Suprapubic skin (tissue), 4 donors: ENCODE results near the gene SLC44A1. TPM values are rescaled to one million over a fixed set of nuclear protein-coding genes. Genes with fewer than 3 reads are reported as not detected.

ENCODE experiments used
- DNase-seq, 2 donors: peaks; one replicate each; pipeline ENCODE4 v3.0.0-alpha.2; 2019; ENCODE audit warnings: low spot score in 2 of 2
- H3K27ac ChIP-seq: fragments of 200-600 bp; sonication (generic); one replicate; pipeline ENCODE4 v1.5.1; 2019
- H3K27me3 ChIP-seq: fragments of 200-600 bp; sonication (generic); one replicate; pipeline ENCODE4 v1.5.1; 2019
- H3K36me3 ChIP-seq: fragments of 200-600 bp; sonication (generic); one replicate; pipeline ENCODE4 v1.5.1; 2019
- H3K4me1 ChIP-seq: fragments of 200-600 bp; sonication (generic); one replicate; pipeline ENCODE4 v1.5.1; 2019
- H3K4me3 ChIP-seq: fragments of 200-600 bp; sonication (generic); one replicate; pipeline ENCODE4 v1.5.1; 2019; ENCODE audit warnings: mild to moderate bottlenecking
- H3K9me3 ChIP-seq: fragments of 200-600 bp; sonication (generic); one replicate; pipeline ENCODE4 v1.5.1; 2019
- EP300 ChIP-seq: sonication (generic); formaldehyde crosslinking; IDR thresholded peaks from one replicate; pipeline ENCODE4 v1.6.1; 2017; ENCODE audit warnings: antibody characterized with exemption
- POLR2A ChIP-seq, 2 donors: fragments of 450-650 bp; IDR thresholded peaks; one replicate each; pipeline ENCODE4 v1.6.1; 2017; ENCODE audit warnings: antibody characterized with exemption in 2 of 2, mild to moderate bottlenecking in 2 of 2, moderate library complexity in 2 of 2
- POLR2AphosphoS5 ChIP-seq, 3 donors: sonication (generic); formaldehyde crosslinking; IDR thresholded peaks; one replicate each; pipeline ENCODE4 v1.6.1; 2017; ENCODE audit warnings: antibody characterized with exemption in 3 of 3
- WGBS: methylation state at CpG from one replicate; pipeline ENCODE4 v1.1.5; 2018; 5-methylcytosine and 5-hydroxymethylcytosine counted together
- total RNA-seq, 4 donors: library from RNA; depleted of rRNA; stranded (reverse); fragments of >200 nt; gene quantifications; one replicate each; pipeline ENCODE4 v1.1.0, GENCODE V29; 2016
- TF ChIP-seq, protein P1 (sequence below), 2 donors: fragments of 200-600 bp in 1 of 2; fragments of 450-650 bp in 1 of 2; sonication (generic) in 1 of 2; IDR thresholded peaks; one replicate each; pipeline ENCODE4 v1.5.1; 2016 to 2019; ENCODE audit warnings: antibody characterized with exemption in 2 of 2, mild to moderate bottlenecking in 1 of 2, moderate library complexity in 1 of 2

The SLC44A1 gene
- total RNA-seq, 4 donors from 2014 or later, result 36.2 to 79.0 (median 57.2) TPM

DNA sequence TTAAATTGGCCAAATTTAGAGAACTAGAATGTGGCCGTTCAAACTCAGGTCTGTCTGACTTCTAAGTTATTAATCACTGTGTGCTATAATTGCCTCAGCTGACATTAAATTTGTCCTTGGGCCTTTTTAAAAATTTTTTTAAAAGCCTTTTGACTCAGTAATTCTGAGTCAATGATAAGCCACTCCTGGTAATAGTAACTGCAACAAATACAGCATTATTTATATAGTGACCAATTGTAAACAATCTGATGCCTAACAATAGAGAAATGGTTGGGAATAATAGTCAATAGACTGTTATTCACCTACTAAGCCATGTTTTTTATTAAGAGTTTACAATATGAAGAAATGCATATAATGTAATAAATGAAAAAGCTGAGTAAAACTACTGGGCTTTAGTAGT, 132.4 kb downstream of the SLC44A1 start:
- no peaks in the 10 kb centered on the region for H3K9me3 ChIP-seq
- no peaks in the 10 kb centered on the region for H3K27me3 ChIP-seq
- TF ChIP-seq EP300 (no peak), POLR2A (IDR thresholded peaks at IDR 0.05) (no peak), POLR2AphosphoS5 (IDR thresholded peaks at IDR 0.05) (no peak)
- TF ChIP-seq, protein P1, sequence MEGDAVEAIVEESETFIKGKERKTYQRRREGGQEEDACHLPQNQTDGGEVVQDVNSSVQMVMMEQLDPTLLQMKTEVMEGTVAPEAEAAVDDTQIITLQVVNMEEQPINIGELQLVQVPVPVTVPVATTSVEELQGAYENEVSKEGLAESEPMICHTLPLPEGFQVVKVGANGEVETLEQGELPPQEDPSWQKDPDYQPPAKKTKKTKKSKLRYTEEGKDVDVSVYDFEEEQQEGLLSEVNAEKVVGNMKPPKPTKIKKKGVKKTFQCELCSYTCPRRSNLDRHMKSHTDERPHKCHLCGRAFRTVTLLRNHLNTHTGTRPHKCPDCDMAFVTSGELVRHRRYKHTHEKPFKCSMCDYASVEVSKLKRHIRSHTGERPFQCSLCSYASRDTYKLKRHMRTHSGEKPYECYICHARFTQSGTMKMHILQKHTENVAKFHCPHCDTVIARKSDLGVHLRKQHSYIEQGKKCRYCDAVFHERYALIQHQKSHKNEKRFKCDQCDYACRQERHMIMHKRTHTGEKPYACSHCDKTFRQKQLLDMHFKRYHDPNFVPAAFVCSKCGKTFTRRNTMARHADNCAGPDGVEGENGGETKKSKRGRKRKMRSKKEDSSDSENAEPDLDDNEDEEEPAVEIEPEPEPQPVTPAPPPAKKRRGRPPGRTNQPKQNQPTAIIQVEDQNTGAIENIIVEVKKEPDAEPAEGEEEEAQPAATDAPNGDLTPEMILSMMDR (IDR thresholded peaks at IDR 0.05), result no peak
- 77% methylated on average over 1 of the region's 1 CpG for WGBS
- H3K4me3 ChIP-seq, result no peak overlapping the region
- peaks cover 17% of the 10 kb centered on the region for H3K36me3 ChIP-seq
- no peak overlapping the region for H3K27ac ChIP-seq
- no peak for DNase-seq
- H3K4me1 ChIP-seq, result no peaks in the 10 kb centered on the region

DNA sequence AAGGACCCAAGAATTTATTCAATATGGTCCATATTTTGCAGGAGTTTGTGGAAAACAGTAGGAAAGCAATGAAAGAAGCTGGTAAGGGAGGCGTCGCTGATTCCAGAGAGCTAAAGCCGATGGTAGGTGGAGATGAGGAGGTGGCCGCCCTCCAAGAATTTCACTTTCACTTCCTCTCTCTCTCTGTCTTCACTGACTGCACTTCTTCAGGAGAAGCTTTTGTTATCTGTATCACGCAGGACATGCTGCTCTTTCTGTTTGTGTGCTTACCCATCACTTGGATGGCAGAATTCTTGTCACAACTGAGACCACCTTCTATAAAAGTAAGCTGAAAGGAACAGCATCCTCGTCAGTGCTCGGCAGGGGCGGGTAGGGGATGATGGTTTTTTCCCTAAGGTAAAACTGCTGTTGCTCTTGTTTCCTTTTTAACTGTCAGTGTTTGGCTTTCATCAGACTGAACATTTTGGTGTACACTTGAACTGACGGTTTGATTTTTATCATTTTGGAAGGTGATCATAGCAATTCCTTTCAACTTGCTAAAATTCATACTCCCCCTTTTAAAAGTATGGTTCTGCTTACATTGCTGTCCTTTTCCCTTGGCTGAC, 141.0 kb downstream of the SLC44A1 start:
- no peaks in the 10 kb centered on the region for H3K27me3 ChIP-seq
- no peaks in the 10 kb centered on the region for H3K9me3 ChIP-seq
- H3K36me3 ChIP-seq, result peaks cover 12% of the 10 kb centered on the region
- H3K27ac ChIP-seq, result no peak overlapping the region
- TF ChIP-seq POLR2A (IDR thresholded peaks at IDR 0.05) (no peak), POLR2AphosphoS5 (IDR thresholded peaks at IDR 0.05) (no peak), EP300 (no peak)
- TF ChIP-seq, protein P1 (IDR thresholded peaks at IDR 0.05), result no peak
- H3K4me3 ChIP-seq, result peak overlapping the region; percentile 19
- WGBS, result 44% methylated on average over 9 of the region's 9 CpGs
- no peaks in the 10 kb centered on the region for H3K4me1 ChIP-seq
- DNase-seq, result no peak

DNA sequence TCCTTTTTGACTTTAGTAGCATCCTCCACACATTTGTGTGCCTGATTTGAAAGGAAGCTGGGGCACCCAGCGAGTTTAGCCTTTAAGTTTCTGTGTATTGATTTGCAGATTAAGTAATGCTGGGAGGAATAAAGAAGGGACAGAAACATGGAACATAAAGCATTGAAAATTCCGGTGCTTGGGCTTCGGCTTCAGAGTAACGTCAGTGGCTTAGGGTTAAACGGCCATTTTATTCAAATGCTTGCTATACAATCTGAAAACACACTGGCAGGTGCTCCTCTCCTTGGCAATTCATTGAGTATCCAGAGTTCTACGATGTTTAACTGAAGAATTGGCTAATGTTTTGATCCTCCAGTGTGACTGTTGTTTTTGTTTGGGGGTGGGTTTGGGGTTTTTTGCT, 145.3 kb downstream of the SLC44A1 start:
- Histone ChIP-seq H3K27me3 (no peaks in the 10 kb centered on the region), H3K9me3 (no peaks in the 10 kb centered on the region), H3K4me3 (no peak overlapping the region), H3K36me3 (peaks cover 3% of the 10 kb centered on the region), H3K4me1 (no peaks in the 10 kb centered on the region), H3K27ac (no peak overlapping the region)
- no peak for DNase-seq
- TF ChIP-seq POLR2A (IDR thresholded peaks at IDR 0.05) (no peak), EP300 (no peak), POLR2AphosphoS5 (IDR thresholded peaks at IDR 0.05) (no peak)
- TF ChIP-seq, protein P1 (IDR thresholded peaks at IDR 0.05), result no peak
- WGBS, result 94% methylated on average over 6 of the region's 6 CpGs

DNA sequence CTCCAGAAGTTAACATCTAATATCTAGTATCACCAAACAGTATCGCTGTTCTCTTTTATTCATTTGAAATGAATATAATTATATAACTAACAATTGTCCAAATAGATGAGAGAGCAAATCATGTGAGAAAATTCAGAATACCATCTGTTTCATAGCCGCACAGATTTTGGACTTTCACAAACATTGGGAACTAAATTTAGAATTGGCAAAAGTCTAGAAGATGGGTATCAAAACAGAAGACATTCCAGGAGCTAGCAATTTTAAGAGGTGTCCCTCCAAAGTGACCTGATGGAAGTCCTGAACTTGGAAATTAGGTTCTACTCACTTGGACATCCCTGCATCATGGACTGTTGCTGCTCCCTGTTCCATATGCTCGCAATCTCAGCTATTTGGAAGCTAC, 146.4 kb downstream of the SLC44A1 start:
- Histone ChIP-seq H3K4me1 (no peaks in the 10 kb centered on the region), H3K4me3 (no peak overlapping the region), H3K27me3 (no peaks in the 10 kb centered on the region), H3K9me3 (no peaks in the 10 kb centered on the region), H3K36me3 (no peaks in the 10 kb centered on the region), H3K27ac (no peak overlapping the region)
- no peak for DNase-seq
- TF ChIP-seq EP300, result no peak
- TF ChIP-seq, protein P1 (IDR thresholded peaks at IDR 0.05), result no peak
- TF ChIP-seq POLR2AphosphoS5 (IDR thresholded peaks at IDR 0.05), result no peak
- no peak for TF ChIP-seq POLR2A (IDR thresholded peaks at IDR 0.05)
- 93% methylated on average over 3 of the region's 3 CpGs for WGBS

DNA sequence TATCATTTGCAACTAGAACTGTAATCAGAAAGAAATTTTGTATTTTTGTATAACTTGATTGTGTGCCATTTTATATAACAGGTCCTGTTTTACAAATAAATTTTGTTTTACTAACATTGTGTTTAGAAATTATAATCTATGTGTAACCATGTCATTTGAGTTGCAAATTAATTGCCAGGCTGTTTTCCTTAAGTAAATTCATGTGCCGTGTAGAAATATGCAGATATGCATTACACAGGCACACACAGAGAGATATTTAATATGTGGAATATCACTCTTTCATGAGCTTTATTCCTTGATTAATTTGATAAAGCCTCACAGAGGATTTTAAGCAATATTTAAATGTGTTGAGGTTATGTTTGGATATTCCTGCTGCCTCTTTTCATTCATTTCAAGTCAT, 146.8 kb downstream of the SLC44A1 start:
- TF ChIP-seq EP300 (no peak), POLR2AphosphoS5 (IDR thresholded peaks at IDR 0.05) (no peak), POLR2A (IDR thresholded peaks at IDR 0.05) (no peak)
- TF ChIP-seq, protein P1 (IDR thresholded peaks at IDR 0.05), result no peak
- Histone ChIP-seq H3K36me3 (no peaks in the 10 kb centered on the region), H3K9me3 (no peaks in the 10 kb centered on the region), H3K4me1 (no peaks in the 10 kb centered on the region), H3K27ac (no peak overlapping the region), H3K4me3 (no peak overlapping the region), H3K27me3 (no peaks in the 10 kb centered on the region)
- DNase-seq, result no peak
- 90% methylated on average over 1 of the region's 1 CpG for WGBS
